Measurements from ENCODE around the gene ALOX12B.
"Not testable (repeated sequence)": the region's sequence is repeated elsewhere in the genome, so short reads cannot be mapped to it uniquely, and the experiment has no call there.

The ALOX12B gene

GRCh38 chr17:8118769-8119580, 31.5 kb upstream of the ALOX12B start:
- peak; percentile 70 to 79 for DNase-seq

- no peak for DNase-seq
These were observed 30.7 kb upstream of the ALOX12B start, which contains the start of gene ALOXE3 for GRCh38 chr17:8117980-8118768. Gene ALOXE3 (minus strand): TSS chr17:8118514. CDS start chr17:8117990, 524 bp downstream.

- no peak for DNase-seq
These were observed 30.0 kb upstream of the ALOX12B start for GRCh38 chr17:8117367-8117979.

GRCh38 chr17:8116776-8117175, 29.3 kb upstream of the ALOX12B start:
- no peak for DNase-seq

- no peak for DNase-seq
These were observed 23.4 kb upstream of the ALOX12B start for GRCh38 chr17:8110907-8111306.

GRCh38 chr17:8110456-8110804, 22.9 kb upstream of the ALOX12B start:
- DNase-seq = no peak

- DNase-seq = peak; percentile 37 to 57
These were observed 22.3 kb upstream of the ALOX12B start for GRCh38 chr17:8109661-8110455.

DNA sequence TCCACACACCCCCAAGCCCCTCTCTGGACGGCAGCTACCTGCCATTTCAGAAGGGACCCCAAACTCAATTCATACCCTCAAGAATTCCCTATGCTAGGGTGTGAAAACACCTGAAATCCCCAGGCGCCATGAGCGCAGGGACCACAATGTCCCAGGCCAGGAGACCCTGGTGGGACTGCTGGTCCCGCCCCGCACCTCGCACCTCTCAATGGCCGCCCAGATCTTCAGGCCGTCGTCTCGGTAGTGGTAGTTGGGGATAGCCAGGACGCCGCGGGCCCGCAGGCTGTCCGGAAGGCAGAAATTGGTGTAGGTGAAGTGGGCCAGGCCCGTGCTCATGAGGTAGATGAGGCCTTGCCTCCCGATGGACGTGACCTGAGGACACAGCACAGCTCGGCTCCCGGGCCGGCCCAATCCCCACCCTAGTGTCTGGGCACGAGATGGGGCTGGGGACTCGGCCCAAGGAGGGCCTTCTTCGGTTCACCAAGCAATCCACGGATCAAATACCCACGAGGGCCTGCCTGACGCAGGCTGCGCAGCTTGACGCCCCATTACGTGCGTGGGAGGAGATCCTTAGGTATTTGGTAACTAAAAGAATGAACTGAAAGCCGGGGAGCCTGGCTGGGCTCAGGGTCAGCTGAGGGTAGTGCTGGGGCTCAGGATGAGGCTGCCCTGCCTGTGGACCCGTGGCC, 21.6 kb upstream of the ALOX12B start:
- DNase-seq = no peak

DNA sequence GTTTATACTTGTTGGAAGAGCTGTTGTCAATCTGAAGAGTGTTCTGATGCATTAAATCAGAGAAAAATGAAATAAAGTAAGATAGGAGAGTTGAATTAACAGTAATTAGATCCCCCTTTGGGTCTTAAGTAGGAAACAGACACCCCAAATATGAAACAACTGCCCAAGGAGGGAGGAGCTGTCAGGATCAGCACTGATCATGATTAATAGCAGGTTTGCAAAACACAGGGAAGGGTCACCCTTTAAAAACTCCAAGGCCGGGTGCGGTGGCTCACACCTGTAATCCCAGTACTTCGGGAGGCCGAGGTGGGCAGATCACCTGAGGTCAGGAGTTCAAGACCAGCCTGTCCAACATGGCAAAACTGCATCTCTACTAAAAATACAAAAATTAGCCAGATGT, 19.5 kb upstream of the ALOX12B start:
- not testable (repeated sequence) for DNase-seq

- no peak for DNase-seq
These were observed 18.5 kb upstream of the ALOX12B start for GRCh38 chr17:8105957-8106398.

GRCh38 chr17:8104911-8105310, 17.4 kb upstream of the ALOX12B start:
- no peak for DNase-seq

DNA sequence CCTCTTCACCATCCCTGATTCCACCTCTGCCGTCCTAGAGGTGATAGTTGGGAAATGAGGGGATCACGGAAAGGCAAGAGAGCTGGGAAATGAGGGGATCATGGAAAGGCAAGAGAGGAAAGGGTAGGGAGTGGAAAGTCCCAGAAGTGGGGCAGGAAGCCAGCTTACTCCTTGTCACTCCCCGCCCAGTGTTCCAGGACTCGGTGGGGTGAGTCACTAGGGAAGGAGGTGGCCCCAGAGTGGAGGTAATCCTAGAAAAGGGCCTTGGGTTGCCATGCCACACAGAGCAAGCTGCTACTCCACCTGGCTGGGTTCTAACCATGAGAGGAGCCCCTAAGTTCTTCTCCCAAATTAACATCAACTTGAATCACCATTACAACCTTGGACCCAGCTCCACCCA, 16.0 kb upstream of the ALOX12B start:
- DNase-seq = no peak

DNA sequence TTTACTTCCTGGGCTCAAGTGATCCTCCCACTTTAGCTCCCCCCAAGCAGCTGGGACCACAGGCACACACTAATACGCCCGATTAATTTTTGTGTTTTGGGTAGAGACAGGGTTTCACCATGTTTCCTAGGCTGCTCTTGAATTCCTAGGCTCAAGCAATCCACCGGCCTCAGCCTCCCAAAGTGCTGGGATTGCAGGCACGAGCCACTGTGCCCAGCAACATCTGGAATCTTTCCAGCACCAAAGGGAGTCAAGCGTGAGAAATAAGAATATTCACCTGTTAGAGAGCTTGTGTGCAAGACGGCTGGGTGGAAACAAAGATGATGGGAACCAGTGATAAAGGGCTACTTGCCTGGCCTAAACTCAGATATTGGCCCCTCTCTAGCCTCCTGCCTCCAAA, 14.2 kb upstream of the ALOX12B start:
- DNase-seq = no peak

DNA sequence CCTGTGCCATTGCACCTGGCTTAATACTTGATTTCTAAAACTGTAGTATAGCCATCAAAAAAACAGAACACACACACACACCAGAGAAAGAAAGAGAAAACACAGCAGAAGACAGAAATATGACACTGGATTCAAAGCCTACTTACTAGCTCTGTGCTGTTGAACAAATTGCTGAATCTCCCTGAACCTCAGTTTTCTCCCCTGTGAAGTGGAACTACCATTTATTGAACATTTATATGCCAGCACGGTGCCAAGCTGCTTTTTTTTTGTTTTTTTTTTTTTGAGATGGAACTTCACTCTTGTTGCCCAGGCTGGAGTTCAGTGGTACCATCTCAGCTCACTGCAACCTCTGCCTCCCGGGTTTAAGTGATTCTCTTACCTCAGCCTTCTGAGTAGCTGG, 13.2 kb upstream of the ALOX12B start:
- DNase-seq = no peak

GRCh38 chr17:8100111-8100510, 12.6 kb upstream of the ALOX12B start:
- no peak for DNase-seq

- DNase-seq = no peak
These were observed 9.0 kb upstream of the ALOX12B start for GRCh38 chr17:8096541-8096940.

DNA sequence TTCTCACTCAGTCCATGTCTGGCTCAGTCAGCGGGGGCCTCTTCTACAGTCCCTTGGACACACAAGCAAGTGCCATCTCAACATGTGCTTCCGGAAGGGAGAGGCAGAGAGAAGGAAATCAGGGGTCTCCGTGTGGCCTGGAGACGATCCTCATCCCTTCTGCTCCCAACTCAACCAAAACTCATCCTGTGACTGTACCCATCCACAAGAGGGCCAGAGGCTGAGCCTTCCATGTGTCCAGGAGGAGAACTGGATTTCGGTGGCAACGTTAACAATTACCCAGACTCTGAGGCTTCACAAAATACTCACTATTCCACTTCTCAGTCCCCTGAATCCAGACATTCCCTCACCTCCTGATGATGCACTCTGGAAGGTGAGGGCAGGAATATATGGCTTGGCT, 7.8 kb upstream of the ALOX12B start:
- DNase-seq = no peak

DNA sequence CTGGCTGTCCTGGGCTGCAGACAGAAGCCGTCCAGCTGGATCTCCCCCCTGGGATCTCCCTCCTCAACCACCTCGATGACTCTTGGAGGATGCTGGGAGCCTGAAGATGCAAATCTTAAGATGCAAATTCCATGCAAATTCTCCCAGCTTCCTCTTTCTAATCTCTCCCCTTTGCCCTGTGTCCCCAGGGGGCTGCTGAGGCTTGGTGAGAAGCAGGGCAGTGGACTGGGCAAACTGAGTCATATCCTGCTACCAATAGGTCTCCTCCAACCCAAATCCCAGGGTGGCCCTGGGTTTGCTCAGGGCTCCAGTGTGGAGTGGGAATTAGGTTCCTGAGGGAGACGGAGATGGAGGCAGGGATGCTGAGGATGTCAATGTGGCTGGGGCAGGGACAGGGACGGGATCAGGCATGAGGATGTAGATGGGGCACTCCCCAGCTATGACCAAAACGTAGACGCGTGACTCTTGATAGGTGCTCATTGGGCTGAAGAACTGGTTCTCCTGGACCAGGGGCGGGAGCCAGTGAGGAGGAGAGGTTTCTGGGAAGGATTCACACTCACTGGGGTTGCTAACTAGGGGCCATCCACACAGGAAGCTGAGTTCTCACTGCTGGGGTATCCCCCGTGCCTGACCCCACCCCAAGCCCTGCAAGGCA, 3.6 kb upstream of the ALOX12B start:
- DNase-seq = no peak

- no peak for DNase-seq
These were observed 2.2 kb upstream of the ALOX12B start for GRCh38 chr17:8089728-8090127.

- no peak for DNase-seq
These were observed 375 bp upstream of the ALOX12B start for GRCh38 chr17:8087952-8088230.

DNA sequence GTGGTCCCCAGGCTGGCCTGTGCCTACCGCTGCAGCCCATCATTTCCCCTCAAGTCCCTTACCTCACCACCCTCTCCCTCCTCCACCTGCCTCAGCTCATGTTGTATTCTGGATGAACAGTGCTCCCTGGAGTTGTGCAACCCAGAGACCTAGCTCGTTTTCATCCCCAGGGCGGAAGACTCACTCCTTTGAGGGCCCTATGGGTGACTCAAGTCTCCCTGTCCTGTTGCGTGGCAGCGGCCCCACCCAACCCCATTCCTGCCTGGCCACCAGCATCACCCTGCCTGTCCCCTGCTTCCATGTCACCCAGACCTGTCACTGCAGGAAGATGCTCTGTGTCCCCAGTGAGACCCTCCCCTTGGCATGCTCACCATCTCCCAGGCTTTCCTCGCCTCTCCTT, 3.3 kb downstream of the ALOX12B start:
- no peak for DNase-seq

- DNase-seq = no peak
These were observed 5.2 kb downstream of the ALOX12B start for GRCh38 chr17:8082292-8082691.

Data from NCI-H2081 (cell line).